Tibial artery (tissue), 4 donors: Measurements from ENCODE around the gene SH3D21.

ENCODE experiments used
- DNase-seq, 2 donors: peaks; one replicate each; pipeline ENCODE4 v3.0.0-alpha.2; 2019
- H3K27ac ChIP-seq, 2 donors: fragments of 200-600 bp; sonication (generic) in 1 of 2; 1 replicate in 1 of 2; 2 replicates in 1 of 2; pipeline ENCODE4 v1.5.1; 2018 to 2019; ENCODE audit warnings: mild to moderate bottlenecking in 1 of 2
- H3K27me3 ChIP-seq, 2 donors: fragments of 200-600 bp; sonication (generic) in 1 of 2; one replicate each; pipeline versions ENCODE4 v1.5.1 to v1.6.0; 2016 to 2019
- H3K36me3 ChIP-seq, 3 donors: fragments of 200-600 bp; sonication (generic) in 2 of 3; one replicate each; pipeline ENCODE4 v1.5.1; 2016 to 2019; ENCODE audit warnings: mild to moderate bottlenecking in 2 of 3
- H3K4me1 ChIP-seq, 4 donors: fragments of 200-600 bp; sonication (generic) in 2 of 4; 1 replicate in 3 of 4; 2 replicates in 1 of 4; pipeline ENCODE4 v1.5.1; 2016 to 2019
- H3K4me3 ChIP-seq, 2 donors: fragments of 200-600 bp; sonication (generic) in 1 of 2; 1 replicate in 1 of 2; 2 replicates in 1 of 2; pipeline ENCODE4 v1.5.1; 2018 to 2019; ENCODE audit warnings: mild to moderate bottlenecking in 2 of 2
- H3K9me3 ChIP-seq, 3 donors: fragments of 200-600 bp; sonication (generic) in 1 of 3; one replicate each; pipeline ENCODE4 v1.5.1; 2016 to 2019
- CTCF ChIP-seq, 2 experiments: fragments of 200-600 bp in 1 of 2; fragments of 450-650 bp in 1 of 2; IDR thresholded peaks; one replicate each; pipeline ENCODE4 v1.5.1; 2017 to 2019; ENCODE audit warnings: antibody characterized with exemption in 2 of 2, mild to moderate bottlenecking in 1 of 2, moderate library complexity in 1 of 2
- intact Hi-C: fragments of 100-400 bp; cut with DNase I; formaldehyde crosslinking; loops from one replicate; pipeline ENCODE4 v1.15.0; 2023; ENCODE audit warnings: low total_unique reads

SH3D21 gene

GRCh38 chr1:36349241-36349671 lies 43.1 kb downstream of the SH3D21 start:
- Histone ChIP-seq H3K9me3 (no peaks in the 10 kb centered on the region), H3K4me1 (peaks cover 10 to 51% (median 43%) of the 10 kb centered on the region in 4 donors), H3K27ac (peak overlapping the region; percentile 65 to 86), H3K4me3 (no peak overlapping the region), H3K36me3 (peaks cover 42 to 59% (median 57%) of the 10 kb centered on the region in 3 donors), H3K27me3 (no peaks in the 10 kb centered on the region)
- no peak for TF ChIP-seq CTCF (IDR thresholded peaks at IDR 0.05)
- intact Hi-C loops = no loop called here
- DNase-seq = no peak

GRCh38 chr1:36349839-36350238 lies 43.7 kb downstream of the SH3D21 start:
- Histone ChIP-seq H3K27me3 (no peaks in the 10 kb centered on the region), H3K4me1 (peaks cover 10 to 50% (median 43%) of the 10 kb centered on the region in 4 donors), H3K4me3 (no peak overlapping the region), H3K27ac (peak overlapping the region; percentile 65 to 86), H3K36me3 (peaks cover 48 to 59% (median 57%) of the 10 kb centered on the region in 3 donors), H3K9me3 (no peaks in the 10 kb centered on the region)
- no peak for TF ChIP-seq CTCF (IDR thresholded peaks at IDR 0.05)
- intact Hi-C loops = no loop called here
- DNase-seq = no peak

GRCh38 chr1:36350659-36351226 lies 44.6 kb downstream of the SH3D21 start:
- Histone ChIP-seq H3K36me3 (peaks cover 49 to 59% (median 57%) of the 10 kb centered on the region in 3 donors), H3K4me1 (peaks cover 10 to 50% (median 43%) of the 10 kb centered on the region in 4 donors), H3K9me3 (no peaks in the 10 kb centered on the region), H3K4me3 (peak overlapping the region; percentile 11 to 30), H3K27ac (peak overlapping the region; percentile 65 to 86), H3K27me3 (no peaks in the 10 kb centered on the region)
- TF ChIP-seq CTCF (IDR thresholded peaks at IDR 0.05) = peak in 1 of 2 experiments; percentile 6
- peak; percentile 50 to 86 for DNase-seq
- intact Hi-C loops = no loop called here

- no peak for TF ChIP-seq CTCF (IDR thresholded peaks at IDR 0.05)
- H3K27me3 ChIP-seq = no peaks in the 10 kb centered on the region
- intact Hi-C loops = no loop called here
- H3K4me3 ChIP-seq = peak overlapping the region; percentile 11 to 30
- H3K36me3 ChIP-seq = peaks cover 43 to 58% (median 56%) of the 10 kb centered on the region in 3 donors
- peak overlapping the region; percentile 65 to 86 for H3K27ac ChIP-seq
- DNase-seq = no peak
- no peaks in the 10 kb centered on the region for H3K9me3 ChIP-seq
- peaks cover 10 to 50% (median 43%) of the 10 kb centered on the region in 4 donors for H3K4me1 ChIP-seq
Measured at GRCh38 chr1:36351227-36351977, 45.2 kb downstream of the SH3D21 start.

GRCh38 chr1:36352125-36352909 lies 46.1 kb downstream of the SH3D21 start:
- no peak overlapping the region for H3K4me3 ChIP-seq
- no peak for TF ChIP-seq CTCF (IDR thresholded peaks at IDR 0.05)
- H3K36me3 ChIP-seq = peaks cover 35 to 58% (median 55%) of the 10 kb centered on the region in 3 donors
- no peaks in the 10 kb centered on the region for H3K27me3 ChIP-seq
- no peak for DNase-seq
- no peaks in the 10 kb centered on the region for H3K9me3 ChIP-seq
- H3K4me1 ChIP-seq = peaks cover 10 to 50% (median 43%) of the 10 kb centered on the region in 4 donors
- intact Hi-C loops = no loop called here
- peak overlapping the region; percentile 65 to 86 for H3K27ac ChIP-seq
